Epithelial cell of esophagus (primary cell): ENCODE data around the gene SEZ6.
"Not testable (repeated sequence)": the region's sequence is repeated elsewhere in the genome, so short reads cannot be mapped to it uniquely, and the experiment has no call there.

Experiments used
- DNase-seq: peaks from one replicate; pipeline ENCODE4 v3.0.0; 2010; ENCODE audit warnings: low read depth
- H3K4me3 ChIP-seq: 2 replicates; pipeline ENCODE4 v1.5.1; 2011; ENCODE audit warnings: mild to moderate bottlenecking, low read length, control low read depth
- TF ChIP-seq, protein P1 (sequence below): IDR thresholded peaks from 2 replicates; pipeline ENCODE4 v1.5.1; 2011; ENCODE audit warnings: low read depth, mild to moderate bottlenecking, low read length, control low read depth, inconsistent platforms; ENCODE audit not compliant: insufficient read depth; ENCODE audit errors: missing control alignments

The SEZ6 gene

GRCh38 chr17:28935744-28936460 lies 69.9 kb downstream of the SEZ6 start:
- TF ChIP-seq, protein P1, sequence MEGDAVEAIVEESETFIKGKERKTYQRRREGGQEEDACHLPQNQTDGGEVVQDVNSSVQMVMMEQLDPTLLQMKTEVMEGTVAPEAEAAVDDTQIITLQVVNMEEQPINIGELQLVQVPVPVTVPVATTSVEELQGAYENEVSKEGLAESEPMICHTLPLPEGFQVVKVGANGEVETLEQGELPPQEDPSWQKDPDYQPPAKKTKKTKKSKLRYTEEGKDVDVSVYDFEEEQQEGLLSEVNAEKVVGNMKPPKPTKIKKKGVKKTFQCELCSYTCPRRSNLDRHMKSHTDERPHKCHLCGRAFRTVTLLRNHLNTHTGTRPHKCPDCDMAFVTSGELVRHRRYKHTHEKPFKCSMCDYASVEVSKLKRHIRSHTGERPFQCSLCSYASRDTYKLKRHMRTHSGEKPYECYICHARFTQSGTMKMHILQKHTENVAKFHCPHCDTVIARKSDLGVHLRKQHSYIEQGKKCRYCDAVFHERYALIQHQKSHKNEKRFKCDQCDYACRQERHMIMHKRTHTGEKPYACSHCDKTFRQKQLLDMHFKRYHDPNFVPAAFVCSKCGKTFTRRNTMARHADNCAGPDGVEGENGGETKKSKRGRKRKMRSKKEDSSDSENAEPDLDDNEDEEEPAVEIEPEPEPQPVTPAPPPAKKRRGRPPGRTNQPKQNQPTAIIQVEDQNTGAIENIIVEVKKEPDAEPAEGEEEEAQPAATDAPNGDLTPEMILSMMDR: no peak
- no peak overlapping the region for H3K4me3 ChIP-seq
- DNase-seq: no peak

DNA sequence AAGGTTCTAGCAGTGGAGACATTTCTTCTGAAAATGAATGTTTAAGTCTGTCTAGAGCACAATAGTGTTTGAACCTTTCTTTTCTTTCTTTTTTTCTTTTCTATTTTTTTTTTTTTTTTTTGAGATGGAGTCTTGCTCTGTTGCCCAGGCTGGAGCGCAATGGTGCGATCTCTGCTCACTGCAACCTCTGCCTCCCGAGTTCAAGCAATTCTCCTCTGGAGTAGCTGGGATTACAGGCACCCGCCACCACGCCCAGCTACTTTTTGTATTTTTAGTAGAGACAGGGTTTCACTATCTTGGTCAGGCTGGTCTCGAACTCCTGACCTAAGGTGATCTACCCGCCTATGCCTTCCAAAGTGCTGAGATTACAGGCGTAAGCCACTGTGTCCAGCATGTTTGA lies 71.3 kb downstream of the SEZ6 start:
- DNase-seq: not testable (repeated sequence)

GRCh38 chr17:28929787-28930186 lies 76.0 kb downstream of the SEZ6 start:
- no peak overlapping the region for H3K4me3 ChIP-seq
- no peak for DNase-seq
- TF ChIP-seq, protein P1: no peak

More for the DNA sequence above, 71.3 kb downstream of the SEZ6 start:
- not testable (repeated sequence) for H3K4me3 ChIP-seq

DNA sequence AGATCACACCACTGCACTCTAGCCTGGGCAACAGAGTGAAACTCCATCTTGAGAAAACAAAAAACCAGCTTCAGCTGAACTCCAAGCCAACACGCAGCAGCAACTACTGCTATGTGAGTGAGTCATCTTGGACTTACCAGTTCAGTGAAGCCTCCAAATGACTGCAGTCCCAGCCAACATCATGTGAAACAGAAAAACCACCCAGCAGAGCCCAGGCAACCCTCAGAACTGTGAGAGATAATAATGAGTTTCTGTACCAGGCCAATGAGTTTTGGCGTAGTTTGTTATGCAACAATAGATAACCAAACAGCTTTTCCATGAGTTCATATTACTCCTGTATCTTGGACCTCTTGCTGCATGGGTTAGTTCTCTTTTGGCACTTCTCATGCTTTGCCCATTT lies 77.8 kb downstream of the SEZ6 start:
- TF ChIP-seq, protein P1: no peak
- peak; percentile 69 for DNase-seq
- H3K4me3 ChIP-seq: no peak overlapping the region

GRCh38 chr17:28926786-28927185 lies 79.0 kb downstream of the SEZ6 start:
- no peak overlapping the region for H3K4me3 ChIP-seq
- TF ChIP-seq, protein P1: no peak
- no peak for DNase-seq

DNA sequence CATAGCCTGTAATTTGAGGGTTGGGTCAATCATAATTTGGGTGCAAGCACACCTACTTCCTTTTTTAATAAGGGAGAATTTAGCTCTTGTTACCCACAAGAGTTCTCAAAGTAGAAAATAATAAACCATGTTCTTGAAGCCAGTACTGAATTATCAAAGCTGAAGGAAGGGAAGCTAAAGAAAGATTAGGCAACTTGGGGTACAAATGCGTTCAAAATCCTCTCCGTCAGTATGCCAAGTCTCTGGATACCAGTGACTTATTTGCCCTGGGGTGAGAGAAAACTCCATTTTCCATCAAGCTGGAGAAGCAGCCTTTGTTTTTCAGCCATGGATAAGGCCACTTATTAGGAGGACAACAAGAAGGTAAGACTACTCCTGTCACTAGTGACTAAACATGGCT lies 79.5 kb downstream of the SEZ6 start:
- TF ChIP-seq, protein P1: no peak
- no peak overlapping the region for H3K4me3 ChIP-seq
- peak; percentile 20 for DNase-seq

GRCh38 chr17:28925912-28926365 lies 79.9 kb downstream of the SEZ6 start:
- peak; percentile 90 for DNase-seq
- TF ChIP-seq, protein P1: no peak
- no peak overlapping the region for H3K4me3 ChIP-seq
